DMS153 treated with DMSO at 0.1 percent for 48 hours (cell line): ENCODE data around the gene CTXND2.
"Not testable (repeated sequence)": the region's sequence is repeated elsewhere in the genome, so short reads cannot be mapped to it uniquely, and the experiment has no call there.

Experiments used
- DNase-seq: peaks from one replicate; lab custom pipeline; 2025; ENCODE audit not compliant: unreplicated experiment; lab: John Stamatoyannopoulos, UW

The CTXND2 gene

DNA sequence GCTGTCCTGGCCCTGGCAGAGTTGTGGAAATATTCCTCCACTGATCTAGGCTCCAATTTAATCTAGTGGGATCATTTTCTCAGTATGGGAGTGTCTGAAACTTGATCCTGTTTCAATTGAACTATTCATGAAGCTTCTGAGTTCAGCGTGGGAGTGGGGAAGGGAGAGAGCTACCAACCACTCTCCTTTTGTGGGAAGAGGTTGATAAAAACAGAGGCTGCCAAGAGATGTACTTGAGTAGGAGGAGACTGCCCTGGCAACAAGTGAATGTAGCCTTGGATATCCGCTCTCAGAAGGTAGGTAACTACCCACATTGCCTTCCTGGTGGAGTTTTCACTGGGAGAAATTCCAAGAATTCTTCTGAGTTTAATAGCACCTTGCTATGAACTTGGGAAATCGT is at the start of gene CTXND2:
Gene CTXND2 (plus strand): TSS at position 119 of the 400 bp plus-strand sequence. CDS start 25,179 bp downstream, outside the sequence.
- no peak for DNase-seq

DNA sequence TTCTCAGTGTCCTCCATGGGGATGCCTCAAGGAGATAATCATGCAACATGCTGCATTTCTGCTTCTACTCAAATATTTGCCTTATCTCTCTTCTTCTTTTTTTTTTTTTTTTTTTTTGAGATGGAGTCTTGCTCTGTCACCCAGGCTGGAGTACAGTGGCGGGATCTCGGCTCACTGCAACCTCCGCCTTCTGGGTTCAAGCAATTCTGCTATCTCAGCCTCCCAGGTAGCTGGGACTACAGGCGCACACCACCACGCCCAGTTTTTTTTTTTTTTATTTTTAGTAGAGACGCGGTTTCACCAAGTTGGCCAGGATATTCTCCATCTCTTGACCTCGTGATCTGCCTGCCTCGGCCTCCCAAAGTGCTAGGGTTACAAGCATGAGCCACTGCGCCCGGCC is 46.1 kb upstream of the CTXND2 start:
- not testable (repeated sequence) for DNase-seq

DNA sequence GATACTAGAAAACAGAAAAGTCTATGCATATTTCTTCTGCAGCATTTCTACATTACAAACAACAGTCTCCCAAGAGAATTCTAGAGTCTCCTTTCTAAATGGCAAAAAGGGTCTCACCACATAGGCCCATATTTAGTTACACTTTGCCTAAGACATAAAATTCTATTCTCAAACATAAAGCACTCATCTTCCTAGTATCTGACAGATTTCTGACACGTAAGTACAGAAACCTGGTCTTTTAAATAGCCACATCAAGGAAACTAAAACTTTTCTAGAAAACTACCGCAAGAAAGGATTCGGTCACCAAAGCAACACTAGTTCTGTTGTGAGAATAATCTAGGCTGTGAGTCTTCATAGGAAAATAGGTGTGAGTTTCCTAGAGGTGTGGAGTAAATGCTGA is 45.3 kb upstream of the CTXND2 start:
- no peak for DNase-seq

DNA sequence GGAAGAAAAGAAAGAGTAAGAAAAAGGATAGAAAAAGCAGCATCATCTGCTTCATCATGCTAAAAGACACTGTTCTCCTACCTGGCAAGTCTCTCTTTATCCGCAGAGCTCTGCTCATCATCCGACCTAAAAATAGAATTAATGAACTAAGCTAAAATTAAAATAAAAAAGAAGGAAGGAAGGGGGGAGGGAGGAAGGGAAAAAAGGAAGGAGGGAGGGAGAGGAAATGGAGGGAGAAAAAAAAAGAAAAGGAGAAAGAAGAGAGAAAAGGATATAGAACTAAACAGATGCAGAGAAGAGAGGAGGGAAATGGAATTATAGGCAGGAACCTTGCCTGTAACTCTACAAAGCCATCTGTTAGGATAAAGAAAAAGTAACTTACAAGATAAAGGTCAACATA is 44.6 kb upstream of the CTXND2 start:
- DNase-seq: no peak

DNA sequence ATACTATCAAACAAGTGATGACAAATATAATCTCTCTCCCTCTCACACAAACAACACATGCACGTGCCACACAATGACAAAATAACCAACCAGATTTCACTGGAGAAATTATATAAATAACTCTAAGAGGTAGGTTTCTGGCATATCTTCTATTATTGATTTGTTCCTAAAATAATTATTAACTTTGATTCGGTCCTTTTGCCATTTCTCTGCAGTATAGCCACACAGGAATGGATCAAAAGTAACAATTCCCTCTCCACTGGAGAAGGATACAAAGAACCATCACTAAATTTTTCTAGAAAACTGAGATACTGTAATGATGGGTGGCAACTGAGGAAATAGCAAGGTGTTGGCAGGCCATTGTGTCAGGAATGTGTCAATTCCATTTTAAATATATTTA is 44.0 kb upstream of the CTXND2 start:
- no peak for DNase-seq

DNA sequence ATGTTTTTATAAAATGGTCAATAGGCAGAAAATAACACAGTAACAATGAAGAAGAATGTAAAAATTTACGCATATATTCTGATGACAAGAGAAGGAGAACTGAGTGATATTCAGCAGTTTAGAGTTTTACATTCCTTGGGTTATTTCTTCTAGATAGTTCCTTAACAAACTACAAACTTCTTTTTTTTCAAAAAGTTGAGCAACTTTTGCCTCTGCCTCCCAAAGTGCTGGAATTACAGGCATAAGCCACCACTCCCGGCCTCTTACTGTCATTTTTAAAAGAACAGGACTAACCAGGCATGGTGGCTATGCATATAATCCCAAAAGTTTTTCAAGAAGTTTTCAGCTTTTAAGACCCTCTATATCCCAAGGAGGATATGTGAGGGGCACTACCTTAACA is 43.5 kb upstream of the CTXND2 start:
- DNase-seq: no peak

DNA sequence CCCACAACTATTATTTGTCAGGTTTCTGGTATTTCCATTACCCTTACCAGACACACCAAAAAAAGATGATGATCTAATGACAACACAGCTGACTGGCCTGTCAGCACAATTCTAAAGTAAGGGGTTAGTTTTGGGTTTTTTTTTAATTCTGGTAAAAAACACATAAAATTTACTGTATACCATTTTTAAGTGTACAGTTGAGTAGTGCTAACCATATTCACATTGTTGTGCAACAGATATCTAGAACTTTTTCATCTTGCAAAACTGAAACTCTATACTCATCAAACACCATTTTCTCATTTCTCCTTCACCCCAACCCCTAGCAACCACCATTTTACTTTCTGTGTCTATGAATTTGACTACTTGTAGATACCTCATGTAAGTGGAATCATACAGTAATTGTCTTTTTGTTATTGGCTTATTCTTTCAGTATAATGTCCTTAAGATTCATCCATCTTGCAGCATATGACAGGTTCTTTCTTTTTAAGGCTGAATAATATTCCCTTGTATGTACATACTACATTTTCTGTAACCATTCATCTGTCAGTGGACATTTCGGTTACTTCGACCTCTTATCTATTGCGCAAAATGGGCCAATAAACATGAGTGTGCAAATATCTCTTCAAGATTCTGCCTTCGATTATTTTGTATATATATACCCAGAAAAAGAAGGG is 40.3 kb upstream of the CTXND2 start:
- DNase-seq: no peak

DNA sequence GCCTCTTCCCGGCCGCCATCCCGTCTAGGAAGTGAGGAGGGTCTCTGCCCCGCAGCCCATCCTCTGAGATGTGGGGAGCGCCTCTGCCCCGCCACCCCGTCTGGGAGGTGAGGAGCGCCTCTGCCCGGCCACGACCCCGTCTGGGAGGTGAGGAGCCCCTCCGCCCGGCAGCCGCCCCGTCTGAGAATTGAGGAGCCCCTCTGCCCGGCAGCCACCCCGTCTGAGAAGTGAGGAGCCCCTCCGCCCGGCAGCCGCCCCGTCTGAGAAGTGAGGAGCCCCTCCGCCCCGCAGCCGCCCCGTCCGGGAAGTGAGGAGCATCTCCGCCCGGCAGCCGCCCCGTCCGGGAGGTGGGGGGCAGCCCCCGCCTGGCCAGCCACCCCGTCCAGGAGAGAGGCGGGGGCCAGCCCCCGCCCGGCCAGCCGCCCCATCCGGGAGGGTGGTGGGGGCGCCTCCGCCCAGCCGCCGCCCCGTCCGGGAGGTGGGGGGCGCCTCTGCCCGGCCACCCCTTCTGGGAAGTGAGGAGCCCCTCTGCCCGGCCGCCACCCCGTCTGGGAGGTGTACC is 36.1 kb upstream of the CTXND2 start:
- not testable (repeated sequence) for DNase-seq

DNA sequence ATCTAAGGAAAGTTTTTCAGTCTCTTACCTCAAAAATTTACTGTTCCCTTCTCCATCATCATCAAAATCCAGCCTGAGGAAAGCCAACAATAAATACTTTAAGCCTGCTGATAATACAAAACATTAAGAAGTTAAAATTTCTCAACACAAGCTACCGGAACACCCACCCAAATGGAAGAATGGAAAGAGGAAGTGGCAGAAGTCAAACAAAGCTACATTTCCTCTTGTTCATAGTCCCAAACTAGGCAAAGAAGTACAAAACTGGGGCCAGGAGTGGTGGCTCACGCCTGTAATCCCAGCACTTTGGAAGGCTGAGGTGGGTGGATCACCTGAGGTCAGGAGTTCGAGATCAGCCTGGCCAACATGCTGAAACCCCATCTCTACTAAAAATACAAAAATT is 34.2 kb upstream of the CTXND2 start:
- not testable (repeated sequence) for DNase-seq

DNA sequence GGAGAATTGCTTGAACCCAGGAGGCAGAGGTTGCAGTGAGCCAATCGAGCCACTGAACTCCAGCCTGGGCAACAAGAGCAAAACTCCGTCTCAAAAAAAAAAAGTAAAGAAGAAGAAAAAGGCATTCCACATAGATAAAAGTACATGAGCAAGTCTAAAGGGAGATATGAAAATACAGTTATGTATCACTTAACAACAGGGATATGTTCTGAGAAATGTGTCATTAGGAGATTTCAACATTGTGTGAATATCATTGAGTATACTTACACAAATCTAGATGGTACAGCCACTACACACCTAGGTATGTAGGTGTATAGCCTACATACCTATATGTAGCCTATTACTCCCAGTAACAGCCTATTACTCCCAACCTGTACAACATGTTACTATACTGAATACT is 23.2 kb upstream of the CTXND2 start:
- no peak for DNase-seq

DNA sequence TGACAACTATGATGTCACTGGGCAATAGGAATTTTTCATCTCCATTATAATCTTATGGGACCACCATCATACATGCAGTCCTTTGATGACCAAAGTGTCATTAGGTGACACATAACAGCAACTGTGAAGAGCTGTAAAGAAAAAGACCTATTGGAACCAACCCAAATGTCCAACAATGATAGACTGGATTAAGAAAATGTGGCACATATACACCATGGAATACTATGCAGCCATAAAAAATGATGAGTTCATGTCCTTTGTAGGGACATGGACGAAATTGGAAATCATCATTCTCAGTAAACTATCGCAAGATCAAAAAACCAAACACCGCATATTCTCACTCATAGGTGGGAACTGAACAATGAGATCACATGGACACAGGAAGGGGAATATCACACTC is 22.7 kb upstream of the CTXND2 start:
- DNase-seq: not testable (repeated sequence)

DNA sequence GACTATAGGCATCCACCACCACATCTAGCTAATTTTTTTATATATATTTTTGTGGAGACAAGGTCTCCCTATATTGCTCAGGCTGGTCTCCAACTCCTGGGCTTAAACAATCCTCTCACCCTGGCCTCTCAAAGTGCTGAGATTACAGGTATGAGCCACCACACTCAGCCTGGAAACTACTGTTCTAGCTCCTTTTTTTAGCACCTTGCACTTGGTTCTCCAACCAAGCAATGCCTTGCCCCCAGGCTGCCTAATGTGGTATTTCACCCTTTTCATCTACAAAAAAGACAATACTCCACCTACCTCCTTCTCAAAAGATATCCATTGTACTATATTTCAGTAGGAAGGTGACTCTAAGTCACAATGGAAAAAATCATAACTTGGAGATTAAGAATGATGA is 17.3 kb upstream of the CTXND2 start:
- DNase-seq: no peak

DNA sequence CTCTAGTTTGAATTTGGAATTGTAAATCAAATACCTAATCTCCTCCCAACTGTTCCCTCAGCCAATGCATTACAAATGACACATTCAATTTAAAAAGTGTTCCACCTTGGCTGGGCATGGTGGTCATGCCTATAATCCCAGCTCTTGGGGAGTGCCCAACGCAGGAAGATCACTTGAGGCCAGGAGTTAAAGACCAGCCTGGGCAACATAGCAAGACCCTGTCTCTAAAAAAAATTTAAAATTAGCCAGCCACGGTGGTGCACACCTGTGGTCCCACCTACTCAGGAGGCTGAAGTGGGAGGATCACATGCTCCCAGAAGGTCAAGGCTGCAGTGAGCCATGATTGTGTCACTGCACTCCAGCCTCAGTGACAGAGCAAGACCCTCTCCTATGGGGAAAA is 14.4 kb upstream of the CTXND2 start:
- no peak for DNase-seq

DNA sequence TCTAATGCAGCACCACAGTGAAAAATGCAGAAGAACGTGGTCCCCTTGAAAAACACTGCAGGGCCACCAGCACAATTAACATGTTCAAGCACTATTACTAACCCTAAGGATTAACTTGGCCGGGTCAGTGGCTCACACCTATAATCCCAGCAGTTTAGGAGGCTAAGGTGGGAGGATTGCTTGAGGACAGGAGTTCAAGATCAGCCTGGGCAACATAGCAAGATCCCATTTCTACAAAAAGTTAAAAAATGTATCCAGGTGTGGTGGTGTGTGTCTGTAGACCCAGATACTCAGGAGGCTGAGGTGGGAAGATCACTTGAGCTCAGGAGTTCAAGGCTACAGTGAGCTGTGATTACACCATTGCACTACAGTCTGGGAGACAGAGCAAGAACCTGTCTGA is 13.4 kb upstream of the CTXND2 start:
- no peak for DNase-seq

DNA sequence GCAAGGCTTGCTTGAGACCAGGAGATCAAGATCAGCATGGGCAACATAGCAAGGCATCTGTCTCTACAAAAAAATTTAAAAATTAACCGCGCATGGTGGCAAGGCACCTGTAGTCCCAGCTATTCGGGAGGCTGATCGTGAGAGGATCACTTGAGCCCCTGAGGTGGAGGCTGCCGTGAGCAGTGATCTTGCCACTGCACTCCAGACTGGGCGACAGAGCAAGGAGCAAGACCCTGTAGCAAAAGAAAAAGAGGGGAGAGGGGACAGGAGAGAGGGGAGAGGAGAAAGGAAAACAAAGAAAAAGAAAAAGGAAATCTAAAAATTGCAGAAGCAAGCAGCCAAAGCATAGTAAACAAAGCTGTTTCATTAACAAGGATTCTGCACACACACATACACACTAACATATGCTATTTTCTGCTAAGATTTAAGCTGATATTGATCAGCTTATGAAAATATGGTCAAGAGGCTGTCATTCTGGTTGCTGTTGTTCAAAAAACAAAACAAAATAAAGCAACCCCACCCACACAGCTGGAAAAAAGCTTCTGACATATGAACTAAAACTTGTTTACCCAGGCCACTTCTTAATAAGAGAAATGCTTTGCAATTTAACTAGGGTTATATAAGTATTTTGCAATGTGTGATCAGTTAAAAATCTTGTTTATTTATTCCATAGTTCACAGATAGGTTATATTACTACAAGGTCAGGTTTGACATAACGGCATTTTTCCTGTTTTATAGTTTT is 12.3 kb upstream of the CTXND2 start:
- no peak for DNase-seq

DNA sequence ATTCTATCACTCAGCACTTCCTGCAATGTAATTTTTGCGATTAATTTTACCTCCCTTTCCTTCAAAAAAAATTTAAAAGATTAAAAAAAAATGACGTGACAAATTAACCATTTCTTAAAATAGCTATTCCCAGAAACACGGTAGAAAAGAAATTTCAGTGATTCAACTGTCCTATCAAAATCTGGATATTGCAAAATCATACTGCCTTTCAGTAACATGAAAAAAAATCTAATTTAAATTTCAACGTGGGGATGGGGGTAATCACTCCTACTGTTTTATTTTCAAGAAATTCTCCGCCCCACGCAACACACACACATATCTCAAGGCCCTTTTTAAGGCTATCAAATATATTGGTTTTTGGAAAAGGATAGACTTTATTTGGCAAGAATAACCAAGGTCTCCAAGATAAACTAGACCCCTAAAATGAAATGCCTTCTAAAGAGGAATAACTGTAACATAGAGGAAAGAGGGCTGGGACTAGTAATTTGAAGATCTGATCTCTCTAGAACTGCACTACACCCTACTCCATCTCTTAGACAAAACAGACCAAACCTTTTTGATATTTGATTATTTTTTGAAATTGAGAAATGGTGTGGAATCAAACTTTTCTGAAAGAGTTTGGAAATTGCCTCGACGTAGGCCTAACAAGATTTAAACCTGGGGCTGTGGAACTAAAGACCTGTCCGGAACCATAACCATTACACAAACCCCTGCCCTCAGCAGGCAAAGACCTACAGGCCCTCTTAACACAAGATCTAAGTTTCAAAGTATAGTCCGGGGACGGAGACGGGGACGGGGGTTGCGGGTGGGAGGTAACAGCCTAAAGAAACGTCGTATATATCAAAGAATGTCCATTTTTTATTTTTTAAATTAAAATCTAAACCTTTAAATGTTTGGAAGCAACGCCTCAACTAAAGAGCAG is 11.5 kb upstream of the CTXND2 start:
- DNase-seq: no peak

DNA sequence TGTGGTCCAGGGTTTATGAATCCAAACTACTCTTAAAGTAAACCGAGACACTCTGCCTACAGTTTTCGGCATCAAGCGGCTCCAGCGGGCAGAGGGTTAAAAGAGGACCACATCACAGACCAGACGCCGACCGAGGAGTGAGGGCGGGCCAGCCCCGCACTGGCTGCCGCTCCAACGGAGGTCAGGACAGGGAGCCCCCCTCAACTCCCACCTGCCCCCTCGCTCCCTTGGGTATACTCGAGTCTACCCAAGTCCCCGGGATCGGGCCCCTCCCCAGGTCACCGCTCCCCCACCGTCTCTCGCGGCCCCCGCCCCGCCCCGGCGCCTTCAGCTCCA is 10.8 kb upstream of the CTXND2 start:
- peak; percentile 43 for DNase-seq

DNA sequence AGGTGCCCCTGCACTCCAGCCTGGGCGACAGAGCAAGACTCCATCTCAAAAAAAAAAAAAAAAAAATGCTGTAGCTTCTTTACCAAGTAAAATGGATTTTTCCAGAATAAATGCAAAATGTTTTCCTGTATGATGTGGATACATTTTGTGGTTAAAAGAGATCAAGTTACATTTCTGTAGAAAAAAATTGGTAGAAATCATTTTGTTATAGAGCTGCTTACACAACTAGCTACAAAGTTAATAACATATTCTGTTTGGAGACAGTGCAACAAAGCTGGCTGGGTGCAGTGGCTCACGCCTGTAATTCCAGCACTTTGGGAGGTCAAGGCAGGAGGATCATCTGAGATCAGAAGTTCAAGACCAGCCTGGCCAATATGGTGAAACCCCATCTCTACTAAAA is 8.0 kb upstream of the CTXND2 start:
- not testable (repeated sequence) for DNase-seq

DNA sequence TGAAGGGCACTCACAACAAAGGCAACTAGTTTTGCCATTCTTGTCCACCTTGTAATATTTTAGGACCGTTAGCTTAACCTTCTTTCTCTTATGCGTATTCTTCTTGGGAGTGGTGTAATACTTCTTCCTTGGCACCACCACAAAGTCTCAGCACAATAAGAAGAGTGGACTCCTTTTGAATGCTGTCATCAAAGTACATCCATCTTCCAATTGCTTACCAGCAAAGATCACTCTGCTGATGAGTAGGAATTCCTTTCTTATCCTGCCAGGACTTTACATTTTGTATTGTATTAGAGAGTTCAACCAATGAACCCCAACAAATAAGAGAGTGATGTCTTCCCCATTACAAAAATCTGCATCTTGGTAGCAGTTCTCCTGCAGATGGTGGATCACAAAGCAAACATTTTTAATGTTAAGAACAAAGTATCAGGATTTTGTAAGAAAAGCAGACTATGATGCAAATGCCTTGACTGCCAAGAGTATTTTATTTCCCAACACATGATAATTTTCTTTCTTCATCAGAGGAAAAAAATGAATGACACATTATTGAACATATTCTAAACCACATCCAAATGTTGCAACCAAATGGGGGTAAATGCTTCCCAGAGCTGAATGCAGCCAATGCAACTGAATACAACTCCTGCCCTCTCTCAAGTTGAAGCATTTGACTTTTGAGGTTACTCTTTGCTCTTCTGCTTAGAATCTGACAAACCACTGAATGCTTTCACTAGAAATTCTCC is 5.4 kb upstream of the CTXND2 start:
- DNase-seq: no peak

DNA sequence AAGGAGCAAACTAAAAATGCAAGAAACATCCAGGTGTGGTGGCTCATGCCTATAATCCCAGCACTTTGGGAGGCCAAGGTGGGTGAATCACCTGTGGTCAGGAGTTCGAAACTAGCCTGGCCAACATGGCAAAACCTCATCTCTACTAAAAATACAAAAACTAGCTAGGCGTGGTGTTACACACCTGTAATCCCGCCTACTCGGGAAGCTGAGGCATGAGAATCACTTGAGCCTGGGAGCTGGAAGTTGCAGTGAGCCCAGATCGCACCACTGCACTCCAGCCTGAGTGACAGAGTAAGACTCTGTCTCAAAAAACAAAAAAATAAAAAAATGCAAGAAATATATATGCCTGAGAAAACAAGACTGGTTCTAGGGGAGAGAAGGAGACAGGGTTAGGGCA is 3.8 kb upstream of the CTXND2 start:
- DNase-seq: not testable (repeated sequence)

DNA sequence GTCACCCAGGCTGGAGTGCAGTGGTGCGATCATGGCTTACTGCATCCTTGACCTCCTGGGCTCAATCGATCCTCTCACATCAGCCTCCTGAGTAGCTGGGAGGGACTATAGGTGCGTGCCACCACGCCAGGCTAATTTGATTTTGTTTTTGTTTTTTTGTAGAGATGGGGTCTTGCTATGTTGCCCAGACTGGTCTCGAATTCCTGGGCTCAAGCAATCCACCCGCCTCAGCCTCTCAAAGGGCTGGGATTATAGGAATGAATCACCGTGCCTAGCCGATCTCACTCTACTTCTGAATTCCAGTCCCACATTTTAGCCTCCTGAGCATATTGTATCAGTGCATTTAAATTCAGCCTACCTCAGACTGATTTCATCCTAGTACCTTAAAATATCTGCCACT is 1.8 kb downstream of the CTXND2 start:
- no peak for DNase-seq
